ENCODE results near the gene SPTBN4.
"Not testable (repeated sequence)": the region's sequence is repeated elsewhere in the genome, so short reads cannot be mapped to it uniquely, and the experiment has no call there.

DNA sequence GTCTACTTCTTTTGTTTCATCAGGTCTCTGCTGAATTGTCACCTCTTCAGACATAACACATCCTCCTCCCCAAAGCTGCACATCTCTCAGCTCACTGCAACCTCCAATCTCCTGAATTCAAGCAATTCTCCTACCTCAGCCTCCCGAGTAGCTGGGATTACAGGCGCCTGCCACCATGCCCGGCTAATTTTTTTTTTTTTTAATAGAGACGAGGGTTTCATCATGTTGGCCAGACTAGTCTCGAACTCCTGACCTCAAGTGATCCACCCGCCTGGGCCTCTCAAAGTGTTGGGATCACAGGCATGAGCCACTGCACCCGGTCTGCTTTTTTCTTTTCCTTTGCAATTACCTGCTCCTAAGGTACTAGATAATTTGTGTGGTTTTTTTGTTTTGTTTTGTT, 34.0 kb upstream of the SPTBN4 start:
- TF ChIP-seq, protein P1, sequence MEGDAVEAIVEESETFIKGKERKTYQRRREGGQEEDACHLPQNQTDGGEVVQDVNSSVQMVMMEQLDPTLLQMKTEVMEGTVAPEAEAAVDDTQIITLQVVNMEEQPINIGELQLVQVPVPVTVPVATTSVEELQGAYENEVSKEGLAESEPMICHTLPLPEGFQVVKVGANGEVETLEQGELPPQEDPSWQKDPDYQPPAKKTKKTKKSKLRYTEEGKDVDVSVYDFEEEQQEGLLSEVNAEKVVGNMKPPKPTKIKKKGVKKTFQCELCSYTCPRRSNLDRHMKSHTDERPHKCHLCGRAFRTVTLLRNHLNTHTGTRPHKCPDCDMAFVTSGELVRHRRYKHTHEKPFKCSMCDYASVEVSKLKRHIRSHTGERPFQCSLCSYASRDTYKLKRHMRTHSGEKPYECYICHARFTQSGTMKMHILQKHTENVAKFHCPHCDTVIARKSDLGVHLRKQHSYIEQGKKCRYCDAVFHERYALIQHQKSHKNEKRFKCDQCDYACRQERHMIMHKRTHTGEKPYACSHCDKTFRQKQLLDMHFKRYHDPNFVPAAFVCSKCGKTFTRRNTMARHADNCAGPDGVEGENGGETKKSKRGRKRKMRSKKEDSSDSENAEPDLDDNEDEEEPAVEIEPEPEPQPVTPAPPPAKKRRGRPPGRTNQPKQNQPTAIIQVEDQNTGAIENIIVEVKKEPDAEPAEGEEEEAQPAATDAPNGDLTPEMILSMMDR (conservative IDR thresholded peaks at IDR 0.05; ENCODE audit: low read depth, low read length) = not testable (repeated sequence)
- TF ChIP-seq EZH2 (IDR thresholded peaks at IDR 0.05; ENCODE audit: low read length, unreplicated experiment) = not testable (repeated sequence)
